HCT116 (cell line): ENCODE measurements around the gene AUTS2.

Experiments used
- EZH2 ChIP-seq: fragments of 200-600 bp; sonication (generic); IDR thresholded peaks from 2 replicates; pipeline ENCODE4 v1.6.1; 2017; ENCODE audit warnings: antibody characterized with exemption, mixed run types
- EZH2phosphoT487 ChIP-seq: fragments of 200-600 bp; IDR thresholded peaks from 2 replicates; pipeline ENCODE4 v1.6.1; 2018; ENCODE audit warnings: antibody characterized with exemption, borderline replicate concordance
- POLR2A ChIP-seq: IDR thresholded peaks from 2 replicates; pipeline ENCODE4 v1.7.0; 2011; ENCODE audit warnings: borderline replicate concordance; ENCODE audit not compliant: insufficient read depth, insufficient read length; ENCODE audit errors: extremely low read depth
- POLR2AphosphoS5 ChIP-seq: IDR thresholded peaks from 2 replicates; pipeline ENCODE4 v1.6.1; 2011; ENCODE audit warnings: mild to moderate bottlenecking, low read depth, low read length, moderate library complexity
- ZNF274 ChIP-seq: fragments of 200-500 bp; sonication (Bioruptor generic); IDR thresholded peaks from 2 replicates; pipeline ENCODE4 v1.6.1; 2014; ENCODE audit warnings: mild to moderate bottlenecking, low read depth, low read length, inconsistent platforms
- TF ChIP-seq, protein P1 (sequence below), 3 experiments: fragments of 200-600 bp in 1 of 3; sonication (generic) in 1 of 3; IDR thresholded peaks in 2 of 3; conservative IDR thresholded peaks in 1 of 3; 2 replicates each; pipeline ENCODE4 v1.5.1; 2012 to 2017; ENCODE audit warnings: low read depth in 2 of 3, low read length in 2 of 3, antibody characterized with exemption in 1 of 3, borderline replicate concordance in 1 of 3, control low read depth in 1 of 3, mild to moderate bottlenecking in 1 of 3, mixed read lengths in 1 of 3, mixed run types in 1 of 3, moderate library complexity in 1 of 3; ENCODE audit not compliant: insufficient read depth in 1 of 3
- TF ChIP-seq, protein P2 (sequence below): IDR thresholded peaks from 2 replicates; pipeline ENCODE4 v1.6.1; 2012
- TF ChIP-seq, protein P3 (sequence below): IDR thresholded peaks from 2 replicates; pipeline ENCODE4 v1.6.1; 2012

DNA sequence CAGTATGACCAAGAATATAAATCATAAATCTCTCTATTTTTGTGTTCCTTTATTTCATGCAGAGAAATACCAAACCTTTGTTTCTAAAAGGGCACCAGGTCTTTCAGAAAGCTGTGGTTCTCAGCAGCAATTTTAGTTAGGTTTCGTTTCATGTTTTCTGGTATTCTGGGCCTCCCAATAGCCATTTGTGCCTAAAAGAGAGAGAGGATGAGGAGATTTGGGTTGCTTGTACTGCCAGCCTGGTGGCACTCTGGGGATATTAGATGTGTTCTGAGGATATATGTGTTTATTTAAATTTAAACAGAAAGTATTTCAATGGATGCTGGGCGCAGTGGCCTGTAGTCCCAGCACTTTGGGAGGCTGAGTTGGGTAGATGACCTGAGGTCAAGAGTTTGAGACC is 471.7 kb downstream of the AUTS2 start:
- no peak for TF ChIP-seq POLR2AphosphoS5
- TF ChIP-seq, protein P1, sequence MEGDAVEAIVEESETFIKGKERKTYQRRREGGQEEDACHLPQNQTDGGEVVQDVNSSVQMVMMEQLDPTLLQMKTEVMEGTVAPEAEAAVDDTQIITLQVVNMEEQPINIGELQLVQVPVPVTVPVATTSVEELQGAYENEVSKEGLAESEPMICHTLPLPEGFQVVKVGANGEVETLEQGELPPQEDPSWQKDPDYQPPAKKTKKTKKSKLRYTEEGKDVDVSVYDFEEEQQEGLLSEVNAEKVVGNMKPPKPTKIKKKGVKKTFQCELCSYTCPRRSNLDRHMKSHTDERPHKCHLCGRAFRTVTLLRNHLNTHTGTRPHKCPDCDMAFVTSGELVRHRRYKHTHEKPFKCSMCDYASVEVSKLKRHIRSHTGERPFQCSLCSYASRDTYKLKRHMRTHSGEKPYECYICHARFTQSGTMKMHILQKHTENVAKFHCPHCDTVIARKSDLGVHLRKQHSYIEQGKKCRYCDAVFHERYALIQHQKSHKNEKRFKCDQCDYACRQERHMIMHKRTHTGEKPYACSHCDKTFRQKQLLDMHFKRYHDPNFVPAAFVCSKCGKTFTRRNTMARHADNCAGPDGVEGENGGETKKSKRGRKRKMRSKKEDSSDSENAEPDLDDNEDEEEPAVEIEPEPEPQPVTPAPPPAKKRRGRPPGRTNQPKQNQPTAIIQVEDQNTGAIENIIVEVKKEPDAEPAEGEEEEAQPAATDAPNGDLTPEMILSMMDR (IDR thresholded peaks at IDR 0.05 in 2 of 3, conservative IDR thresholded peaks at IDR 0.05 in 1 of 3; ENCODE audit: borderline replicate concordance in 1 of 3, insufficient read depth in 1 of 3, low read depth in 2 of 3, low read length in 2 of 3), result no peak
- no peak for TF ChIP-seq EZH2phosphoT487
- no peak for TF ChIP-seq ZNF274
- TF ChIP-seq EZH2, result no peak
- TF ChIP-seq POLR2A, result no peak
- TF ChIP-seq, protein P2, sequence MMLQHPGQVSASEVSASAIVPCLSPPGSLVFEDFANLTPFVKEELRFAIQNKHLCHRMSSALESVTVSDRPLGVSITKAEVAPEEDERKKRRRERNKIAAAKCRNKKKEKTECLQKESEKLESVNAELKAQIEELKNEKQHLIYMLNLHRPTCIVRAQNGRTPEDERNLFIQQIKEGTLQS, result no peak
- TF ChIP-seq, protein P3, sequence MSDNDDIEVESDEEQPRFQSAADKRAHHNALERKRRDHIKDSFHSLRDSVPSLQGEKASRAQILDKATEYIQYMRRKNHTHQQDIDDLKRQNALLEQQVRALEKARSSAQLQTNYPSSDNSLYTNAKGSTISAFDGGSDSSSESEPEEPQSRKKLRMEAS, result no peak
